Omental fat pad (tissue), 4 donors: Measurements from ENCODE around the gene ERN2. TPM values are rescaled to one million over a fixed set of nuclear protein-coding genes. Genes with fewer than 3 reads are reported as not detected.
"Not testable (repeated sequence)": the region's sequence is repeated elsewhere in the genome, so short reads cannot be mapped to it uniquely, and the experiment has no call there.

Experiments
- ATAC-seq: fragments of 150-250 bp; one replicate; pipeline ENCODE4 v1.9.1; 2016; ENCODE audit warnings: mild to moderate bottlenecking, moderate library complexity; ENCODE audit not compliant: low FRiP score
- DNase-seq: peaks from one replicate; pipeline ENCODE4 v3.0.0-alpha.2; 2019; ENCODE audit warnings: low spot score
- total RNA-seq, 4 donors: library from RNA; depleted of rRNA; stranded (reverse); fragments of >200 nt; gene quantifications; one replicate each; pipeline ENCODE4 v1.1.0, GENCODE V29; 2016
- TF ChIP-seq, protein P1 (sequence below), 3 donors: fragments of 450-650 bp; IDR thresholded peaks; one replicate each; pipeline ENCODE4 v1.5.1; 2016 to 2017; ENCODE audit warnings: antibody characterized with exemption in 3 of 3, mild to moderate bottlenecking in 3 of 3, moderate library complexity in 2 of 3

Gene ERN2
- total RNA-seq, 4 donors from 2014 or later = not detected

DNA sequence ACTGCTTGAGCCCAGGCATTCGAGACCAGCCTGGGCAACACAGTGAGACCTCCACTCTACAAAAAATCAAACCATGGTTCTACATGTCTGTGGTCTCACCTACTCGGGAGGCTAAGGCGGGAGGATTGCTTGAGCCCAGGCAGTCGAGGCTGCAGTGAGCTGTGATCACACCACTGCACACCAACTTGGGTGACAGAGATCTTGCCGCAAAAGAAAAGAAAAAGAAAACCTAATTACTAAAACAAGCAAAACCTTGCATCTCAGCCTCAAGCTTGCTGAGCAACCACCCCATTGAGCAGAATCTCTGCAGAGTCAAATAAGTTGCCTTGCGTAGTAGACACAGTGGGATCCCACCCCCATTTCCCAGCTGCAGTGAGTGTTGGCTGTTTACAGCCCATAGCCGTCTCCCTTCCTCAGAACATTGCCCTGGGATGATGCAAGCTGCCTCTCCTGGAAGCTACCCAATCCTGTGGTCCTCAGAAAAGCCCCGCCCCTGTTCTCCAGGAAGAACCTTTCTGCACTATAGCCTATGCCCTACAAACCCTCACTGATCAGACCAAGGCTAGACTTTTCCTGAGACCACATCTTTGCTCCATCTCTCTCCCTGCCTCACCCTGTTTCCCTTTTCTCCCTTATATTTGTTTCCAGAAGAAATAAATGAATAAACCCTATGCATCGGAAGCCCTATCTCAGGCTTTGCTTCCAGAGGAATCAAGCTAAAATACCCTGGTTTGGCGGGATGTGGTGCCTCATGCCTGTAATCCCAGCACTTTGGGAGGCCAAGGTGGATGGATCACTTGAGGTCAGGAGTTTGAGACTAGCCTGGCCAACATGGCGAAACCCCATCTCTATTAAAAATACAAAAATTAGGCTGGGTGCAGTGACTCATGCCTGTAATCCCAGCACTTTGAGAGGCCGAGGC lies 16.7 kb upstream of the ERN2 start:
- TF ChIP-seq, protein P1, sequence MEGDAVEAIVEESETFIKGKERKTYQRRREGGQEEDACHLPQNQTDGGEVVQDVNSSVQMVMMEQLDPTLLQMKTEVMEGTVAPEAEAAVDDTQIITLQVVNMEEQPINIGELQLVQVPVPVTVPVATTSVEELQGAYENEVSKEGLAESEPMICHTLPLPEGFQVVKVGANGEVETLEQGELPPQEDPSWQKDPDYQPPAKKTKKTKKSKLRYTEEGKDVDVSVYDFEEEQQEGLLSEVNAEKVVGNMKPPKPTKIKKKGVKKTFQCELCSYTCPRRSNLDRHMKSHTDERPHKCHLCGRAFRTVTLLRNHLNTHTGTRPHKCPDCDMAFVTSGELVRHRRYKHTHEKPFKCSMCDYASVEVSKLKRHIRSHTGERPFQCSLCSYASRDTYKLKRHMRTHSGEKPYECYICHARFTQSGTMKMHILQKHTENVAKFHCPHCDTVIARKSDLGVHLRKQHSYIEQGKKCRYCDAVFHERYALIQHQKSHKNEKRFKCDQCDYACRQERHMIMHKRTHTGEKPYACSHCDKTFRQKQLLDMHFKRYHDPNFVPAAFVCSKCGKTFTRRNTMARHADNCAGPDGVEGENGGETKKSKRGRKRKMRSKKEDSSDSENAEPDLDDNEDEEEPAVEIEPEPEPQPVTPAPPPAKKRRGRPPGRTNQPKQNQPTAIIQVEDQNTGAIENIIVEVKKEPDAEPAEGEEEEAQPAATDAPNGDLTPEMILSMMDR (IDR thresholded peaks at IDR 0.05) = no peak
- ATAC-seq (peak; percentile 44), DNase-seq (peak; percentile 23)

DNA sequence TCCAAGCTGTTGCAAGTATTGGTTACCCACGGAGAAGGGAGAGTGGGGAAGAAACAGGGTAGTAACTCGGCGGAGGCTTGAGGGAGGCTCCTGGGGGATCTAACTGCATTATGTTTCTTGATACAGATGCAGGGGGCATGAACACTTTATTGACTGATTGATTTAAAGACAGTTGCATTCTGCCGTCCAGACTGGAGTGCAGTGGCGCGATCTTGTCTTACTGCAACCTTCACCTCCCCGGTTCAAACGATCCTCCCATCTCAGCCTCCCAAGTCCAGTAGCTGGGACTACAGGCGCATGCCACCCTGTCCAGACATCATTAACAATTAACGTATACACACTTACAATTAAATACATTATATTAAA lies 15.1 kb upstream of the ERN2 start:
- DNase-seq (no peak), ATAC-seq (no peak)
- TF ChIP-seq, protein P1 (IDR thresholded peaks at IDR 0.05) = no peak

DNA sequence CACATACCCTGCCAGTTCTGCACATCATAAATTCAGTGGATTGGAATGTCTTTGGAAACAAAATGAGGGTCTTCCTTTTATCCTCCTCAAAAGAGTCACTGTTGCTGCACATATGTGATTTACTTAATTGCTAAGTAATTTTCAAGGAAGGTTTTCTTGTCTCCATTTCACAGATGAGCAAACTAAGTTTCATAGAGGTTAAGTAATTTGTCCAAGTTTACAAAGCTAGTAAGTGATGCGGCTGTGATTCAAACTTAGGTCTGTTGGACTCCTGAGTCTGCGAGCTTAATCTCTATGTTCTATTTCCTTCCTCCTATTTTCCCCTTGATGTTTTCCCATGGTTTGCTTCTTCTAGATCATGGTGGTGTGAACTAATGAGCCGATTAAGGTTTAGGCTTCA lies 13.7 kb upstream of the ERN2 start:
- TF ChIP-seq, protein P1 (IDR thresholded peaks at IDR 0.05) = no peak
- no peak for DNase-seq
- ATAC-seq = no peak

DNA sequence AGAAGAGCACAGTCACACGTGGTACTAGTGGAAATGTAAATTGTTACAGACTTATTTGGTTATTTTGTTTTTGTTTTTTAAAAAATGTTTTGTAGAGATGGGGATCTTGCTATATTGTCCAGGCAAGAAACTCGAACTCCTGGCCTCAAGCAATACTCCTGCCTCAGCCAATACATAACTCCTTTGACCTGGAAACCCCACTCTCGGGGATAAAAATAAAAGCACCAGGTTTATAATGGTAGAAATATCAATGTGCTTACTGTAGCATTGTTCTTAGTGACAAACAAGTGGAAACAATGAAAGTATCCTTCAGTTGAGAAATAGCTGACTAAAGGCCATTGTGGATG lies 11.7 kb upstream of the ERN2 start:
- no peak for ATAC-seq

DNA sequence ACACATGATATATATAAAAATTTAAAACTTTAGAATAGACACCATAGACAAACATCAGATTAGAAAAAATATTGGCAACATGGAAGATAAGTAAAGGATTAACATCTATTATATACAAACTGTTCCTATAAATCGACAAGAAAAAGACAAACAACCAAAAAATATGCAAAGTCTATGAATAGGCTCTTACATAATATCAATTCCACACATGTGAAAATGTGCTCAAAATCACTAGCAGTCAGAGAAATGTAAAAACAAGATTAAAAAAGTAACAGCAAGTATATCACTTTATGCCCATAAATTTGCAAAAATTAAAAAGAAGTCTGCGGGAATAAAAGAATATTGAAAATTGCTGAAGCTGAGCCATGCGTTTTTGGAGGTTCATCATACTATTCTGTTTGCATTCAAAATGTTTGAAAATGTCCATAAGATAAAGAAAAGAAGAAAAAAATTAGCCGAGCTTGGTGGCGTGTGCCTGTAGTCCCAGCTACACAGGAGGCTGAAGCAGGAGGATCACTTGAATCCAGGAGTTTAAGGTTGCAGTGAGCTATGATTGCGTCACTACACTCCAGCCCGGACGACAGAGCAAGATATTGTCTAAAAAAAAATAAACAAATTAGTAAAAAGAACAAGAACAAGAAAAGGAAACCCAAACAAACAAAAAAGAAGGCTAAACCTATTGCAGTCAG lies 11.2 kb upstream of the ERN2 start:
- no peak for ATAC-seq
- no peak for DNase-seq
- TF ChIP-seq, protein P1 (IDR thresholded peaks at IDR 0.05) = no peak

More for the DNA sequence above, 11.7 kb upstream of the ERN2 start:
- TF ChIP-seq, protein P1 (IDR thresholded peaks at IDR 0.05) = no peak
- DNase-seq = no peak

DNA sequence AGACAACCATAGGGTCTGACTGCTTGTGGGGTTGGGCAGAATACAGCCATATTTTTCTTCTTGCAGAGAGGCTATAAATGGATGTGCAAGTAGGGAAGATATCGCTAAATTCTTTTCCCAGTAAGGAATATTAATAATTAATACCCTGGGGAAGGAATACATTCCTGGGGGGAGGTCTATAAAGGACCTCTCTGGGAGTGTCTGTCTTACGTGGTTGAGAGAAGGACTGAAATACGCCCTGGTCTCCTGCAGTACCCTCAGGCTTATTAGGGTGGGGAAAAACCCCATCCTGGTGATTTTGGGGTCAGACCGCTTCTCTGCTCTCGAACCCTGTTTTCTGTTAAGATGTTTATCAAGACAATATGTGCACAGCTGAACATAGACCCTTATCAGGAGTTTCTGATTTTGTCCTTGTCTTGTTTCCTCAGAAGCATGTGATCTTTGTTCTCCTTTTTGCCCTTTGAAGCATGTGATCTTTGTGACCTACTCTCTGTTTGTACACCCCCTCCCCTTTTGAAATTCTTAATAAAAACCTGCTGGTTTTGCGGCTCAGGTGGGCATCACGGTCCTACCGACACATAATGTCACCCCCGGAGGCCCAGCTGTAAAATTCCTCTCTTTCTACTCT lies 9.7 kb upstream of the ERN2 start:
- DNase-seq, ATAC-seq: not testable (repeated sequence)

DNA sequence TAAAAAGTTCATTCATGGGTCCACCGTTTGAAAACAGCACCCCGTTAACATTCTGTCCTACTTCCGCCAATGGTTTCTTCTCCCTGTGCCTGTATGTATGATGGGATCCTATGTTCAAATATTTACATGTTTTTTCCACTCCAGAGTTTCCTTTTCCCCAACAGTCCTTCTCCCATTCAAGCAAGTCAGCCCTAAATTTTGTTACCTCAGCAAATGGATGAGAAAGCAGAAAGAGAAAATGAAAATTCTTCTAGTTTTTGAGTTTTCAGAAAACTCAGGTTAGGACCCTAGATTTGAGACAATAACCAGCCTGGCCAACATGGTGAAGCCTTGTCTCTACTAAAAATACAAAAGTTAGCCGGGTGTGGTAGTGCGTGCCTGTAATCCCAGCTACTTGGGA lies 3.5 kb upstream of the ERN2 start:
- no peak for ATAC-seq
- no peak for DNase-seq
- TF ChIP-seq, protein P1 (IDR thresholded peaks at IDR 0.05) = no peak
